ENCODE measurements around the gene TEX11.
"Not testable (repeated sequence)": the region's sequence is repeated elsewhere in the genome, so short reads cannot be mapped to it uniquely, and the experiment has no call there.

Gene TEX11

DNA sequence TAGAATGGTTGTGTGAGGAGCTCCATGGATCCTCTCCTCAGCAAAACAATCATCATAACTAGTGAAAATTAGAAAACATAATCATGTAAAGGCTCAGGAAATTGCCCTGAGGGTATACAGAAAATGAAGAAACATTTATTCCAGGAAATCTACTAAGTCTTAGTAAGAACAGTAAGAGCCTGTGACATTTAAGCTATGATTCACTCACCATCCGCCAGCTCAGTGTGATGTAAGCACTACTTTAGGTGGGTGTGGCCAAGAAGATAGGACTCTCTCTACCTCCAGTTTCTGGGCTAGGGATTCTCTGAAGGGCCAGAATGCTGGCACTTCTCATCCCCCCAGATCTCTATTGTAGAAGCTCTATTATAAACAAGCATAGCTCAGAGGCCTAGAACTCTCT is 316.4 kb downstream of the TEX11 start:
- ATAC-seq = peak; percentile 96
- no peak overlapping the region for H3K27ac Mint-ChIP-seq

DNA sequence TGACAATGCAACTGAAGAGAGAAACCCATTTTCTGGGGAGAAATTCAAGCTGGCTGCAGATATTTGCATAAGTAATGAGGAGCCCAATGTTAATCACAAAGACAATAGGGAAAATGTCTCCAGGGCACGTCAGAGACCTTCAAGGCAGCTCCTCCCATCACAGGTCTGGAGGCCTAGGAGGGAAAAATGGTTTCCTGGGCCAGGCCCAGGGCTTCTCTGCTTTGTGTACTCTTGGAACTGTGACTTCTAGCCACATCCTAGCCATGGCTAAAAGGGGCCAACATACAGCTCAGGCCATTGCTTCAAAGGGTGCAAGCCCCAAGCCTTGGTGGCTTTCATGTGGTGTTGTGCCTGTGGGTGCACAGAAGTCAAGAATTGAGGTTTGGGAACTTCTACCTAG is 321.4 kb downstream of the TEX11 start:
- H3K4me1 Mint-ChIP-seq = not testable (repeated sequence)

More for the DNA sequence above, 316.4 kb downstream of the TEX11 start:
- H3K9me3 Mint-ChIP-seq = peaks cover 7% of the 10 kb centered on the region
- H3K4me3 Mint-ChIP-seq = no peak overlapping the region
- peaks cover 7% of the 10 kb centered on the region for H3K36me3 Mint-ChIP-seq (ENCODE audit: low read depth)
- H3K27me3 Mint-ChIP-seq = no peaks in the 10 kb centered on the region
- H3K4me1 Mint-ChIP-seq = peaks cover 28% of the 10 kb centered on the region
- peak; percentile 14 for DNase-seq

DNA sequence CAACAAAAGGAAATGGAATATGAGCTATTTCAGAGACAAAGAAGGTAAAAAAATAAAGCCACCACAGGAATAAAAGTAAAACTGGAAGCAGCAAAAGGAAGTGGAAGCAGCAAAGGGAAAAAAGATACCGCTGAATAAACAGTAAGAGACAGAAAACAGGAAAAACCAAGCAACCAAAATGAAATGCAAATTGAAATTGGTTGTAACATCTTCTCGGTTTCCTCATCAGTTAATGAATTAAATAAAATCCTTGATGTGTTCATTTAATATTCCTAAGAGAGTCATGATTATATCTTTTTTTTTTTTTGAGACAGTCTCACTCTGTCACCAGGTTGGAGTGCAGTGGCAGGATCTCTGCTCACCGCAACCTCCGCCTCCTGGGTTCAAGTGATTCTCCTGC is 331.1 kb downstream of the TEX11 start:
- Mint-ChIP-seq H3K27me3 (peaks cover 4% of the 10 kb centered on the region), H3K27ac (no peak overlapping the region), H3K4me1 (no peaks in the 10 kb centered on the region), H3K4me3 (no peak overlapping the region), H3K9me3 (peaks cover 12% of the 10 kb centered on the region), H3K36me3 (ENCODE audit: low read depth) (peaks cover 2% of the 10 kb centered on the region)
- ATAC-seq (no peak), DNase-seq (no peak)

More for the DNA sequence above, 321.4 kb downstream of the TEX11 start:
- peaks cover 11% of the 10 kb centered on the region for H3K9me3 Mint-ChIP-seq
- not testable (repeated sequence) for H3K27ac Mint-ChIP-seq; H3K36me3 Mint-ChIP-seq (ENCODE audit: low read depth); H3K4me3 Mint-ChIP-seq; ATAC-seq; H3K27me3 Mint-ChIP-seq; DNase-seq

DNA sequence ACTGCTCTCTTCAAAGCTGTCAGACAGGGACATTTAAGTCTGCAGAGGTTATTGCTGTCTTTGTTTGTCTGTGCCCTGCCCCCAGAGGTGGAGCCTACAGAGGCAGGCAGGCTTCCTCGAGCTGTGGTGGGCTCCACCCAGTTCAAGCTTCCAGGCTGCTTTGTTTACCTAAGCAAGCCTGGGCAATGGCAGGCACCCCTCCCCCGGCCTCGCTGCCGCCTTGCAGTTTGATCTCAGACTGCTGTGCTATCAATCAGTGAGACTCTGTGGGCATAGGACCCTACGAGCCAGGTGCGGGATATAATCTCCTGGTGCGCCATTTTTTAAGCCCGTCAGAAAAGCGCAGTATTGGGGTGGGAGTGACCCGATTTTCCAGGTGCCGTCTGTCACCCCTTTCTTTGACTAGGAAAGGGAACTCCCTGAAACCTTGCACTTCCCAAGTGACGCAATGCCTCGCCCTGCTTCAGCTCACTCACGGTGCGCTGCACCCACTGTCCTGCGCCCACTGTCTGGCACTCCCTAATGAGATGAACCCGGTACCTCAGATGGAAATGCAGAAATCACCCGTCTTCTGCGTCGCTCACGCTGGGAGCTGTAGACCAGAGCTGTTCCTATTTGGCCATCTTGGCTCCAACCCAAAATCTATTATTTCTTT is 338.5 kb downstream of the TEX11 start:
- not testable (repeated sequence) for H3K4me3 Mint-ChIP-seq; H3K27me3 Mint-ChIP-seq; H3K4me1 Mint-ChIP-seq; DNase-seq; H3K27ac Mint-ChIP-seq; ATAC-seq; H3K9me3 Mint-ChIP-seq; H3K36me3 Mint-ChIP-seq (ENCODE audit: low read depth)

DNA sequence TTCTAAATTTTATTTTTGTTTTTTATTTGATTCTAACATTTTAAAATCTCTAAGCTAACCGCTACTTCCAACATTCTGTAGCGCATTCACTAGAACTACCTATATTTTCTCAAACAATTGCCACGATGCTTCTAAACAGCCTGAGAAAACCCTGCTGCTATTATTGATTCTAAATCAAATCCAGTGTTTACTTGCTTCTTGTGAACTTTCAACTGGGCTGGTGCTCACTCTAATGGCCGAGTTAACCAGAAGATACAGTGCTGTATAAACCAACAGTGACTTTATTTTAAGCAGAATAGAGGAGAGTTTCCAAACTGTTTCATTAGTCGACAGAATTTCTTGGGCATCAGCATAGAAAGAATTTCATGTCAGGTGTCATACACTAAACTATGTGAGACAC is 353.6 kb downstream of the TEX11 start:
- H3K36me3 Mint-ChIP-seq (ENCODE audit: low read depth) = no peaks in the 10 kb centered on the region
- peaks cover 7% of the 10 kb centered on the region for H3K9me3 Mint-ChIP-seq
- H3K27me3 Mint-ChIP-seq = no peaks in the 10 kb centered on the region
- DNase-seq = no peak
- no peak overlapping the region for H3K27ac Mint-ChIP-seq
- no peak overlapping the region for H3K4me3 Mint-ChIP-seq
- no peak for ATAC-seq
- H3K4me1 Mint-ChIP-seq = peaks cover 10% of the 10 kb centered on the region

DNA sequence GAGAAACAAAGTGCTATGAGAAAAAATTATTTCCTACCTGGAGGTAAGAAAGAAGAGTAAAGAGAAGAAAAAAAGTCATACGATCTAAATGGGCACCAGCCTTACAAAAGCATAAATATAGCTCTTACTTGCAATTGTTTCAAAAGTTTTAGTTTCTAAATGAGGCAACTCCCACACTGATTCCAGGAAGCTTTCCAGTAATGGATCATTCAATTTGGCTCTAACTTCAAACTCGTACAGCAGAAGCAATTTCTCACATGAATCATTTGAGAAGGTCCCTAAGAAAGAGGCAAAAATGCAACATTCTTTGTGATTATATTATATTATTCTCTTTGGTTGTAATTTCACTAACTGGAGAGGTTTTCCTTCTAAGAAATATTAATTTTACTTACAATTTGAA is 354.0 kb downstream of the TEX11 start:
- DNase-seq = no peak
- H3K27me3 Mint-ChIP-seq = no peaks in the 10 kb centered on the region
- no peaks in the 10 kb centered on the region for H3K36me3 Mint-ChIP-seq (ENCODE audit: low read depth)
- peaks cover 10% of the 10 kb centered on the region for H3K4me1 Mint-ChIP-seq
- H3K4me3 Mint-ChIP-seq = no peak overlapping the region
- no peak overlapping the region for H3K27ac Mint-ChIP-seq
- H3K9me3 Mint-ChIP-seq = peaks cover 7% of the 10 kb centered on the region
- no peak for ATAC-seq

DNA sequence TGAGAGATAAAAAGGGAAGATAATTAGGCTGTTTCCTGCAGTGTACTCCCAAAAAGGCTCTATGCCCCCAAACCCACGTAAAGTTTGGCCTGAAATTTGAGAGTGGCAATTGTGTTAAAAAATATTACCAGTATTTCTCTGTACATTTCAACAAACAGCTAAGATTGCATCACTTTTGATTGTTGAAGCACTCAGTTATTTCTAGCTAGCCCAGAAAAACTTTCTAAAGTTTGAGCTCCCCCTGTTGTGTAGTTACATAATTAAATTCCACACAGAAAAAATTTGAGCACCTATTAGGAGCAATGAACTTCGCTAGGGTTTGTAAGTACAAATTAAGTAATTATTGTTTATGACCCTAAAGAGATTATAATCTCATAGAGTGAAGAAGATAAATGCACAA is 354.4 kb downstream of the TEX11 start:
- DNase-seq (no peak), ATAC-seq (no peak)
- Mint-ChIP-seq H3K9me3 (peaks cover 7% of the 10 kb centered on the region), H3K4me3 (no peak overlapping the region), H3K36me3 (ENCODE audit: low read depth) (no peaks in the 10 kb centered on the region), H3K27ac (no peak overlapping the region), H3K27me3 (no peaks in the 10 kb centered on the region), H3K4me1 (peaks cover 10% of the 10 kb centered on the region)

DNA sequence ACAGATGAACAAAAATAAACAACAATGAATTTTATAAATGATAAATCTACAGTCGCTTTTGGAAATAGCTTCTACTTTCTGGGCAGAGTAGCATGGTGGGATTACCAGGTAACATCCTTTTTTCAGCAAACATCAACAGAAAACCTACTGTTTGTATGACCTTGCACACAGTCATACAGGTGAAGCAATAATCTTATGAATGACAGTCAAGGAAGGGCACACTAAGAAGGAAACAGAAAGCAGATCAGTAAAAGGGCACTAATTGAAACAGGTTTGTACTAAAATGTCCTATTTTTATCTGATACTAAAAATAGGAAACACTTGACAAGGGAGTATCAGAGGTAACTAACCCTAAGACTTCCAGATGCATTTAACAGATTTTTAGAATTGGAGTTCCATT is 355.0 kb downstream of the TEX11 start:
- peaks cover 10% of the 10 kb centered on the region for H3K4me1 Mint-ChIP-seq
- H3K27ac Mint-ChIP-seq = no peak overlapping the region
- DNase-seq (no peak), ATAC-seq (peak; percentile 43)
- H3K4me3 Mint-ChIP-seq = no peak overlapping the region
- H3K27me3 Mint-ChIP-seq = no peaks in the 10 kb centered on the region
- peaks cover 5% of the 10 kb centered on the region for H3K9me3 Mint-ChIP-seq
- H3K36me3 Mint-ChIP-seq (ENCODE audit: low read depth) = no peaks in the 10 kb centered on the region

DNA sequence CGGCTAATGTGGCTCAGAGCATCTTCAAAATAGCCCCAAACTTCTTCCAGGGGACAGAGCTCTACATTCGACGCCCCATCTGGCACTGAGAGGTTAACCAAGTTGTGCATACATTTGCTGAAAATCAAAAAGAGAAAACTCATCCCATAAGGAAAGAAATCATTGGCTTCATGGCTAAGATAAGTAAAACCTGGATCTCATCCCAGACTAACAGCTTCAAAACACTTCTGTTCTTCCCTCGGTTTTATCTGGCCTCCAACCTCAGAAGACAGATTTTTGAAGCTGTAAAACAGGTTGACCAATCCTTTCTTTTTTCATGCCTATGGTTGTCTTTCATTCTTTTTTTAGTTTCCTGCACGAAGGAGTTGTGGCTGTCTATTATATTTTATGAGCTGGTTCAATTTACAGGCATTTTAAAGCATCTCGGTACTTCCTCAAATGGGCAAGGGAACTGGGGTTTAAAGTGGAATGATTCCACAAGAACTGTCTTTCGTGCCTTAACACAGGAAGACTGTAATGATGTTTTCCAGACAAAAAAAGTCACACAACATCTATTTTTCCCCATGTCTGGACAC is 356.3 kb downstream of the TEX11 start:
- Mint-ChIP-seq H3K36me3 (ENCODE audit: low read depth) (no peaks in the 10 kb centered on the region), H3K4me3 (no peak overlapping the region), H3K27ac (no peak overlapping the region), H3K4me1 (peaks cover 10% of the 10 kb centered on the region), H3K27me3 (no peaks in the 10 kb centered on the region), H3K9me3 (no peaks in the 10 kb centered on the region)
- no peak for ATAC-seq
- DNase-seq = no peak

DNA sequence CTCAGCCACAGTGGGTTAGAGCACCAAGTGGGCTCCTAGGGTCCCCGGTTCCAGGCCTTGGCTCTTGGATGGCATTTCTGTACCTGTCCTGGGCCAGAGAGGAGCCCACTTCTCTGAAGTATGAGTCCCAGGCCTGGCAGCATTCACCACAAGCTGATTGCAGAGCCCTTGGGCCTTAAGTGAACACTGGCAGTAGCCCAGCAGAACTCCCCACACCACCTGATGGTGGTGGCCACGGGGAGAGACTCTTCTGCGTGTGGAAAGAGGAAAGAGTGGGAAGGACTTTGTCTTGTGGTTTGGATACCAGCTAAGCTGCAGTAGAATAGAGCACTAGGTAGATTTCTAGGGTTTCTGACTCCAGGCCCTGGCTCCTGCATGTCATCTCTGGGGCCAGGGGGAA is 359.1 kb downstream of the TEX11 start:
- H3K4me3 Mint-ChIP-seq = no peak overlapping the region
- peaks cover 9% of the 10 kb centered on the region for H3K4me1 Mint-ChIP-seq
- no peak for DNase-seq
- no peak for ATAC-seq
- no peaks in the 10 kb centered on the region for H3K27me3 Mint-ChIP-seq
- H3K36me3 Mint-ChIP-seq (ENCODE audit: low read depth) = no peaks in the 10 kb centered on the region
- no peaks in the 10 kb centered on the region for H3K9me3 Mint-ChIP-seq
- no peak overlapping the region for H3K27ac Mint-ChIP-seq

DNA sequence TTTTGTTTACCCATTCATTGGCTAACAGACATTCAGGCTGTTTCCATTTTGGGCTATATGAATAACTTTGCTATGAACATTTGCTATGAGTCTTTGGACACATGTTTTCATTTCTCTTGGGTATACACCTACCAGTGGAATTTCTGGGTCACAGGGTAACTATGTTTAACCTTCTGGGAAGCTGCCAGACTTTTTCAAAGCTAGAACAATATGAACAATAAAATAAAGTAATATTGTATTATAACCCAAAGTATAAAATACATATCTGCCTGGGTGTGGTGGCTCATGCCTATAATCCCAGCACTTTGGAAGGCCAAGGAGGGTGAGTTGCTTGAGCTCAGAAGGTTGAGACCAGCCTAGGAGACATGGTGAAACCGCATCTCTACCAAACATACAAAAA is 373.3 kb downstream of the TEX11 start:
- no peak overlapping the region for H3K27ac Mint-ChIP-seq
- no peak for DNase-seq
- H3K4me3 Mint-ChIP-seq = no peak overlapping the region
- peaks cover 10% of the 10 kb centered on the region for H3K27me3 Mint-ChIP-seq
- no peaks in the 10 kb centered on the region for H3K9me3 Mint-ChIP-seq
- no peaks in the 10 kb centered on the region for H3K4me1 Mint-ChIP-seq
- no peaks in the 10 kb centered on the region for H3K36me3 Mint-ChIP-seq (ENCODE audit: low read depth)
- no peak for ATAC-seq

DNA sequence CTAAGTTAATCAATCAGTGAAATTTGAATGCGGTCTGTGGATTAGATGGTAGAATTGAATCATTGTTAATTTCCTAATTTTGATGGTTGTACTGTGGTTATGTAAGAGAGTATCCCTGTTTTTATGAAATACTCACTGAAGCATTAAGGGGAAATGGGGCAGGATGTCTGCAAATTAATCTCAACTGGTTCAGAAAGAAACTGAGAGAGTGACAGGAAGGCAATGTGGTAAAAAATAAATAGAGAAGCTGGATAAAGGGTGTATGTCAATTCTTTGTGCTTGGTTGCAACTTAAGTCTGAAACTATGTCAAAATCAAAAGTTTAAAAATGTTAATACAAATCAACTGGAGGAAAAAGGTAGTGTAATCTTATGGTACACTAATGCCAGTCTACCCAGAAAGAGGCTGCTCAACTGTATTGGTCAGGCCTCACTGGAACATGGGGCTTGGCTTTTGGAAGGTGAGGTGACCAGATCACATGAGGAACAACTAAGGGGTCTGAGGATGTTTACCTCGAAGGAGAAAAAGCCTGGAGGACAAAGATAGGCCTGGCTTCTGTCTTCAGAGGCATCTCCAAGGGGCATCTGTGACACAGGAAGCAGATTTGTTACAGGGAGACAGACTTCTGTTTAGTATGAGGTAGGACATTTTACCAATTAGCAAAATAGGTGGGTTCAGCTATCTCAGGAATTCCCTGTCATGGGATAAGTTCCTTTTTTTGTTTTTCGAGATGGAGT is 380.7 kb downstream of the TEX11 start:
- no peak for ATAC-seq
- H3K4me1 Mint-ChIP-seq = peaks cover 3% of the 10 kb centered on the region
- H3K4me3 Mint-ChIP-seq = no peak overlapping the region
- no peak overlapping the region for H3K27ac Mint-ChIP-seq
- no peaks in the 10 kb centered on the region for H3K9me3 Mint-ChIP-seq
- no peaks in the 10 kb centered on the region for H3K27me3 Mint-ChIP-seq
- H3K36me3 Mint-ChIP-seq (ENCODE audit: low read depth) = no peaks in the 10 kb centered on the region
- no peak for DNase-seq

DNA sequence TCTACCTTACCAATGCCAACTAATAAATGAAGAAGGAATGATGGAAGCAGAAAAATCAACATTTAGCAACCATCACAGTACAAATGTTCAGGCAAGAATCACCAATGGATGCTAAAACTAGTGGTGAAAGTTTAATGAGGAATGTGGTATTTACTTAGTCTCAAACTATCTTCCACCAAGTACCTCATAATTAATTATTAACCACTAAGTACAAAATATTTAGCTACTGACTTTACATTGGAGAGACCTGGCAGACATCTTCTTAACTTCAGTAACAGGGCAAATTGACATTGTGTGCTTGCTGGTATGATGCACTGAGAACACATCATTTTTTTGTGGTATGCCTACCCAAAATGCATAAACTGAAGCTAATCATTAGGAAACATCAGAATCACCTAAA is 381.5 kb downstream of the TEX11 start:
- Mint-ChIP-seq H3K36me3 (ENCODE audit: low read depth) (no peaks in the 10 kb centered on the region), H3K4me3 (no peak overlapping the region), H3K27me3 (no peaks in the 10 kb centered on the region), H3K27ac (no peak overlapping the region), H3K4me1 (peaks cover 3% of the 10 kb centered on the region), H3K9me3 (no peaks in the 10 kb centered on the region)
- DNase-seq = no peak
- ATAC-seq = no peak

DNA sequence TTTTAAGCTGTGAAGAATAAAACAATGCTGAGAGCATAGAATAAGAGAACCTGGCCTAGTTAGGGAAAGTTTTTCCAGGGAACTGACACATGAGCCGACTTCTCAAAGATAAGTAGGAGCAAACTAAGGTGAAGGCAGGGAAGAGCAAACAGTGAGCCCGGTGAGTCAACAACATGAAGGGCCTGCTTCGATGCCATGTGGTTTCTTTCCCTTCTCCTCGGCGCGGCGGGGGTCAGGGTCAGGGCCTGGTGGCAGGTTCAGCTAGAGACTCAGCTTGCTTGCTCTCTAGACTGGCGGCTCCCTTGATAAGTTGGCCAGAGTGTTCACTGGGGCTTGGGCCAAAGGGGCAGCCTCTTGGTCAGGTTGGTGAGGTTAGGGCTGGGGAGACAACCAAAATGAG is 382.8 kb downstream of the TEX11 start:
- ATAC-seq (no peak), DNase-seq (no peak)
- peaks cover 3% of the 10 kb centered on the region for H3K4me1 Mint-ChIP-seq
- H3K27ac Mint-ChIP-seq = no peak overlapping the region
- H3K27me3 Mint-ChIP-seq = no peaks in the 10 kb centered on the region
- H3K36me3 Mint-ChIP-seq (ENCODE audit: low read depth) = no peaks in the 10 kb centered on the region
- H3K9me3 Mint-ChIP-seq = no peaks in the 10 kb centered on the region
- no peak overlapping the region for H3K4me3 Mint-ChIP-seq

DNA sequence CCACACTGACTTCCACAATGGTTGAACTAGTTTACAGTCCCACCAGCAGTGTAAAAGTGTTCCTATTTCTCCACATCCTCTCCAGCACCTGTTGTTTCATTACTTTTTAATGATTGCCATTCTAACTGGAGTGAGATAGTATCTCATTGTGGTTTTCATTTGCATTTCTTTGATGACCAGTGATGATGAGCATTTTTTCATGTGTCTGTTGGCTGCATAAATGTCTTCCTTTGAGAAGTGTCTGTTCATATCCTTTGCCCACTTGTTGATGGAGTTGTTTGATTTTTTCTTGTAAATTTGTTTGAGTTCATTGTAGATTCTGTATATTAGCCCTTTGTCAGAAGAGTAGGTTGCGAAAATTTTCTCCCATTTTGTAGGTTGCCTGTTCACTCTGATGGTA is 392.8 kb downstream of the TEX11 start:
- H3K36me3 Mint-ChIP-seq (ENCODE audit: low read depth); H3K4me1 Mint-ChIP-seq; DNase-seq; H3K9me3 Mint-ChIP-seq; H3K27ac Mint-ChIP-seq; ATAC-seq; H3K4me3 Mint-ChIP-seq: not testable (repeated sequence)
- peaks cover 10% of the 10 kb centered on the region for H3K27me3 Mint-ChIP-seq
